HepG2 (cell line): ENCODE results near the gene USP14. TPM values are rescaled to one million over a fixed set of nuclear protein-coding genes. Genes with fewer than 3 reads are reported as not detected.

ENCODE experiments used
- ATAC-seq: fragments of 200-7000 bp; cut with Tn5 transposase; 3 replicates; pipeline ENCODE4 v1.9.1; 2020; ENCODE audit warnings: mild to moderate bottlenecking, moderate library complexity
- BruUV-seq: library from RNA; stranded (reverse); fragments of 400-500 nt; replicated peaks from 2 replicates; lab custom pipeline; 2021; lab: Mats Ljungman, UMichigan
- CTCF ChIA-PET: fragments of 300-600 bp; formaldehyde crosslinking; extraction: SDS; loops from one replicate; lab custom pipeline; 2021; ENCODE audit warnings: low total read pairs, inconsistent platforms, low intra/inter-chr PET ratio; lab: Yijun Ruan, JAX
- POLR2A ChIA-PET: fragments of 350-600 bp; sonication (Branson Sonifier 250); formaldehyde crosslinking; loops from one replicate; lab custom pipeline; 2020; ENCODE audit warnings: antibody characterized with exemption, inconsistent platforms; lab: Yijun Ruan, JAX
- DNase-seq: peaks from one replicate; pipeline ENCODE4 v3.0.0-alpha.2; 2015; ENCODE audit warnings: low spot score
- FAIRE-seq: peaks from 3 replicates; lab custom pipeline; 2011; peaks lifted over from hg19 to GRCh38; lab: Jason Lieb, UNC
- H2AFZ ChIP-seq: one replicate; pipeline ENCODE4 v1.6.1; 2011; ENCODE audit warnings: low read length, inconsistent platforms
- H3K27ac ChIP-seq: fragments of 300-600 bp; 3 replicates; pipeline ENCODE4 v1.8.0; 2011; ENCODE audit warnings: mixed run types, mild to moderate bottlenecking, mixed read lengths, low read length, inconsistent platforms; ENCODE audit not compliant: insufficient read depth; ENCODE audit errors: extremely low read length
- H3K27me3 ChIP-seq, 2 experiments: fragments of 200-600 bp in 1 of 2; 2 replicates in 1 of 2; 3 replicates in 1 of 2; pipeline versions ENCODE4 v1.6.0 to v1.8.0; 2011; ENCODE audit warnings: low read length in 2 of 2, mild to moderate bottlenecking in 2 of 2, moderate library complexity in 2 of 2, inconsistent platforms in 1 of 2; ENCODE audit not compliant: insufficient read depth in 2 of 2, control insufficient read depth in 1 of 2
- H3K36me3 ChIP-seq, 2 experiments: fragments of 200-600 bp in 1 of 2; replicated peaks in 1 of 2; 2 replicates in 1 of 2; 3 replicates in 1 of 2; pipeline versions ENCODE4 v1.5.1 to v1.8.0; 2011; ENCODE audit warnings: low read length in 2 of 2, inconsistent platforms in 1 of 2; ENCODE audit not compliant: insufficient read depth in 2 of 2, control insufficient read depth in 1 of 2
- H3K4me1 ChIP-seq: 2 replicates; pipeline ENCODE4 v1.5.1; 2012; ENCODE audit warnings: low read length, inconsistent platforms; ENCODE audit not compliant: insufficient read depth
- H3K4me2 ChIP-seq: 2 replicates; pipeline ENCODE4 v1.6.0; 2011; ENCODE audit warnings: low read depth, low read length, inconsistent platforms
- H3K4me3 ChIP-seq, 3 experiments: fragments of 200-600 bp in 1 of 3; sonication (generic), shearing (Covaris generic) in 1 of 3; replicated peaks in 1 of 3; 2 replicates each; pipeline ENCODE4 v1.5.1; 2011 to 2016; ENCODE audit warnings: low read length in 3 of 3, inconsistent platforms in 2 of 3, low read depth in 2 of 3, mild to moderate bottlenecking in 2 of 3, control low read depth in 1 of 3, mixed read lengths in 1 of 3; ENCODE audit not compliant: insufficient read depth in 1 of 3
- H3K79me2 ChIP-seq: one replicate; pipeline ENCODE4 v1.6.1; 2011; ENCODE audit warnings: low read length, inconsistent platforms; ENCODE audit not compliant: insufficient read depth
- H3K9ac ChIP-seq: 2 replicates; pipeline ENCODE4 v1.6.0; 2011; ENCODE audit warnings: mild to moderate bottlenecking, low read depth, low read length, inconsistent platforms; ENCODE audit not compliant: insufficient read depth
- H3K9me3 ChIP-seq: 2 replicates; pipeline ENCODE4 v1.5.1; 2012; ENCODE audit warnings: mild to moderate bottlenecking, low read length
- H4K20me1 ChIP-seq: 2 replicates; pipeline ENCODE4 v1.6.0; 2011; ENCODE audit warnings: inconsistent platforms, mild to moderate bottlenecking, low read length, moderate library complexity; ENCODE audit not compliant: insufficient read depth
- BRCA1 ChIP-seq: sonication (generic); formaldehyde crosslinking; IDR thresholded peaks from 2 replicates; pipeline ENCODE4 v1.4.0; 2020; ENCODE audit warnings: missing genetic modification reagents
- ETV6 ChIP-seq: sonication (generic); formaldehyde crosslinking; conservative IDR thresholded peaks from 2 replicates; pipeline ENCODE4 v1.4.0; 2020; ENCODE audit warnings: missing genetic modification reagents
- KDM5A ChIP-seq: fragments of 200-600 bp; sonication (generic); IDR thresholded peaks from 2 replicates; pipeline ENCODE4 v1.7.0; 2018; ENCODE audit warnings: antibody characterized with exemption, mild to moderate bottlenecking, low read length, borderline replicate concordance
- MXD4 ChIP-seq: IDR thresholded peaks from 2 replicates; pipeline ENCODE4 v1.6.1; 2016; ENCODE audit warnings: mild to moderate bottlenecking, missing biosample characterization, missing genetic modification reagents
- RFX1 ChIP-seq: fragments of 450-650 bp; IDR thresholded peaks from 2 replicates; pipeline ENCODE4 v1.6.1; 2017
- TCF7 ChIP-seq: sonication (generic); IDR thresholded peaks from 2 replicates; pipeline ENCODE4 v1.6.1; 2016; ENCODE audit warnings: antibody characterized with exemption, low read depth
- TMF1 ChIP-seq: sonication (generic); formaldehyde crosslinking; IDR thresholded peaks from 2 replicates; pipeline ENCODE4 v1.8.1; 2022; ENCODE audit warnings: low read depth, missing genetic modification reagents
- XBP1 ChIP-seq: sonication (generic); formaldehyde crosslinking; IDR thresholded peaks from 2 replicates; pipeline ENCODE4 v1.5.0; 2020; ENCODE audit warnings: missing genetic modification reagents
- ZXDC ChIP-seq: sonication (generic); formaldehyde crosslinking; IDR thresholded peaks from 2 replicates; pipeline ENCODE4 v1.5.0; 2020; ENCODE audit warnings: mild to moderate bottlenecking, missing genetic modification reagents
- WGBS: methylation state at CpG from one replicate; pipeline ENCODE4 v1.1.6; 2017; ENCODE audit warnings: low lambda C conversion rate; 5-methylcytosine and 5-hydroxymethylcytosine counted together
- in situ Hi-C: cut with HindIII; loops from 2 replicates; pipeline ENCODE4 v1.10.0; 2017; ENCODE audit warnings: low pct_unique_long_range_greater_than_20kb; ENCODE audit not compliant: extremely low pct_ligation_motif_present
- intact Hi-C: fragments of 100-400 bp; cut with micrococcal nuclease; formaldehyde crosslinking; loops from one replicate; pipeline ENCODE4 v1.10.0; 2022; ENCODE audit not compliant: unreplicated experiment
- polyA plus RNA-seq, 8 experiments: library from polyadenylated mRNA; depleted of rRNA in 3 of 8; stranded (reverse) in 7 of 8; unstranded in 1 of 8; fragments of >200 nt; fragmentation: Illumina TruSeq in 4 of 8; extraction: Trizol in 4 of 8; gene quantifications; 2 replicates each; pipeline versions ENCODE4 v1.2.1 to v1.2.3, GENCODE V29; 2011 to 2016; ENCODE audit warnings: low read depth in 4 of 8, missing spikeins in 1 of 8, mixed read lengths in 1 of 8; ENCODE audit not compliant: insufficient read depth in 1 of 8
- total RNA-seq, 5 experiments: library from RNA; depleted of rRNA; stranded (reverse); fragments of >200 nt; fragmentation: Illumina TruSeq; extraction: Trizol; gene quantifications; 2 replicates each; pipeline ENCODE4 v1.2.3, GENCODE V29; 2016; ENCODE audit warnings: low read depth in 1 of 5

Gene USP14
- total and polyA plus RNA-seq, 2 of the 13 experiments (the other 11 are each of a cell fraction or from before 2014, with no cell fraction given), result 14.7 to 16.6 TPM

- Histone ChIP-seq H3K27me3 (no peaks in the 10 kb centered on the region), H3K9ac (no peak overlapping the region), H3K4me2 (no peak overlapping the region), H4K20me1 (no peaks in the 10 kb centered on the region), H3K27ac (no peak overlapping the region), H3K79me2 (no peaks in the 10 kb centered on the region), H3K36me3 (peaks cover 14 to 65% of the 10 kb centered on the region in 2 experiments), H3K4me3 (no peak overlapping the region), H3K4me1 (no peaks in the 10 kb centered on the region), H2AFZ (no peak overlapping the region), H3K9me3 (no peaks in the 10 kb centered on the region)
- FAIRE-seq (no peak), DNase-seq (no peak), ATAC-seq (no peak)
- ChIA-PET POLR2A (no interaction called here), CTCF (no interaction called here)
- WGBS, result 98% methylated on average over 1 of the region's 1 CpG
- no TSS peak for BruUV-seq
- in situ Hi-C loops (no loop called here), intact Hi-C loops (no loop called here)
- TF ChIP-seq TMF1, result no peak
- TF ChIP-seq TCF7, result no peak
- no peak for TF ChIP-seq RFX1
- no peak for TF ChIP-seq XBP1 (CRISPR knock-in tag)
- TF ChIP-seq ZXDC (CRISPR knock-in tag), result no peak
- no peak for TF ChIP-seq BRCA1 (CRISPR knock-in tag)
- TF ChIP-seq ETV6 (CRISPR knock-in tag), result no peak
- no peak for TF ChIP-seq MXD4 (CRISPR knock-in tag)
- no peak for TF ChIP-seq KDM5A
Measured at GRCh38 chr18:210075-210474, 51.7 kb downstream of the USP14 start.
